Fibroblast of pulmonary artery (primary cell): ENCODE results near the gene MSRB2.
"Not testable (repeated sequence)": the region's sequence is repeated elsewhere in the genome, so short reads cannot be mapped to it uniquely, and the experiment has no call there.

Experiments
- DNase-seq: peaks from one replicate; pipeline ENCODE4 v3.0.0-alpha.2; 2010; ENCODE audit warnings: low read depth
- H3K4me3 ChIP-seq: replicated peaks from 2 replicates; pipeline ENCODE4 v1.5.1; 2011; ENCODE audit warnings: low read depth, mild to moderate bottlenecking, control low read depth, low read length, moderate library complexity
- CTCF ChIP-seq: IDR thresholded peaks from 2 replicates; pipeline ENCODE4 v1.5.1; 2011; ENCODE audit warnings: mild to moderate bottlenecking, control low read depth, low read length, inconsistent platforms; ENCODE audit errors: missing control alignments

Gene MSRB2

DNA sequence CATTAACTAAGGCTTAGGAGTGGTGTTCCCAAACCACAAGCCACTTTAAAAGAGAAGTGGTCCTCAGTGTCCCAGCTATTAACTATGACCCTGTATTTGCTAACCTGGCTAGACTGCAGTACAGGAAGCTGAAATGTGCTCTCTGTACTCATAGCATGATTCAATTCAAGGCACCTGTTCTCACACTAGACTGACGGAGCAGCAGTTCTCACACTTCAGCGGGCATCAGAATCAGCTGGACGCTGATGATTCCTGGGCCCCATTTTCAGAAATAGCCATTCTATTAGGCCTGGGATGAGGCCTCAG, 24.5 kb upstream of the MSRB2 start:
- DNase-seq = no peak
- TF ChIP-seq CTCF = no peak
- H3K4me3 ChIP-seq = no peak overlapping the region

GRCh38 chr10:23072593-23072992, 22.8 kb upstream of the MSRB2 start:
- not testable (repeated sequence) for H3K4me3 ChIP-seq, DNase-seq

GRCh38 chr10:23073527-23073926, 21.9 kb upstream of the MSRB2 start:
- DNase-seq = no peak
- H3K4me3 ChIP-seq = no peak overlapping the region
- no peak for TF ChIP-seq CTCF

DNA sequence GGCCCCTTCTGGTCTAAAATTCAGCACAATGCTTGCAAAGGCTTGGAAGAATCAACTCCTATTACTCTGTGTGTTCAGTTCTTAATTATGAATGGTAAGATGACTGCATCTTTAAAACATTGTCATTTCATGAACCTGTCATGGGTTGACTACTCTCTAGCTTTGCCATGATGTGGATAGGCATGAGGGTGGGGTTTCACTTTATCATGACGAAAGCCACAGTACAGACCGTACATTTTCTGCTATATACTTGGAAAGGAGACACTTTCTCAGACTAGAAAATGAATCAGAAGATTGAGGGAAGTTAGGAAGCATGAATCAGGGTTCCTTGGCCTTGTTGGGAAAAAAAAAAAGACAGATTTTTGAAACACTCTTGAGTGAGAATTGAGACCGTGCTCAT, 19.7 kb upstream of the MSRB2 start:
- H3K4me3 ChIP-seq = no peak overlapping the region
- no peak for TF ChIP-seq CTCF
- DNase-seq = no peak

DNA sequence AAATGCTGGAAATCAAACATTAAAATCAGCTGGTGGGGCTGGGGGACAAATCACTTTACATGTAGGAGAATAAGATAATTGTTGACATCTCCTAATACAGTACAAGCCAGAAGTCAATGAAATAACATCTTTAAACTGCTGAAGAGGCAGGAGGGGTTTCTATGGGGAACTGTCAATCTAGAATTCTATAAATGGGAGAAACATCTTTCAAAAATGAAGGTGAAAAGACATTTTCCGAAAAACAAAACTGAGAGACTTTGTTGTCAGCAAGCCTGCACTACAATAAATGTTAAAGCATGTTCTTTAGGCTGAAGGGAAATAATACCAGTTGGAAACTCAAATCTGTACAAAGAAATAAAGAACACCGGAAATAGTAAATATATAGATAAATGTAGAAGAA, 17.3 kb upstream of the MSRB2 start:
- no peak for DNase-seq
- H3K4me3 ChIP-seq = no peak overlapping the region
- TF ChIP-seq CTCF = no peak

- no peak overlapping the region for H3K4me3 ChIP-seq
- TF ChIP-seq CTCF = no peak
- DNase-seq = no peak
Measured at GRCh38 chr10:23079700-23080099, 15.7 kb upstream of the MSRB2 start.

- DNase-seq = no peak
- no peak for TF ChIP-seq CTCF
Measured at GRCh38 chr10:23080262-23080661, 15.1 kb upstream of the MSRB2 start.

DNA sequence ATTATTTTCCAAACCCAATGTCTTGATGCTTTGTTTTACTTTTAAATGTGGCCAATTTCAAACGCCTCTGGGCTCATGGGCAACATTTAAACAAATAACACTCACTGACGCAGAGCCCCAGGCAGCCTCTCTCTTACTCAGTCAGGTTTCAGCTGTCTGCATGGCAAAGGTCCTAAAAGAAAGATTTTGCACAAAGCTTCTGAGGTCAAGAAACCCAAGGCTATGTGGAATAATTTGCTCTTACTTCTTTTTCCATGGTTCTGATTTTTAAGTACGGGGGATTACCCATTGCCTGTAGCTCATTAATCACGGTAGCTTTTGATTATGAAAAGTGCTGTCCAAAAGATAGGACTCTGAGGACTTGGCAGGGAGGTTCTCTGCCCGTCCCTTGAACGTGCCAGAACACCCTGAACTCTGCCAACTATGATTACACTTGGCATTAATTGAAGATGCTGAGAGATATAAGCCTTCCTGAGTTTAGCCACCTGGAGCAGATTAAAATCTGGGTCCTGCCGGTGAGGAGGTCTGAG, 14.1 kb upstream of the MSRB2 start:
- H3K4me3 ChIP-seq = no peak overlapping the region
- TF ChIP-seq CTCF = no peak
- no peak for DNase-seq

More at GRCh38 chr10:23080262-23080661, 15.1 kb upstream of the MSRB2 start:
- no peak overlapping the region for H3K4me3 ChIP-seq
